PC-3 (cell line): ENCODE measurements around the gene DGKH.

Experiments used
- CTCF ChIP-seq: fragments of 300-600 bp; sonication (generic); conservative IDR thresholded peaks from 2 replicates; pipeline ENCODE4 v1.5.1; 2017; ENCODE audit warnings: antibody characterized with exemption, low read depth, mild to moderate bottlenecking, low read length
- EZH2 ChIP-seq: fragments of 300-600 bp; sonication (generic); IDR thresholded peaks from one replicate; pipeline ENCODE4 v1.6.1; 2017; ENCODE audit warnings: antibody characterized with exemption, mild to moderate bottlenecking, low read length; ENCODE audit not compliant: unreplicated experiment
- EZH2phosphoT487 ChIP-seq: fragments of 300-600 bp; sonication (generic); IDR thresholded peaks from 2 replicates; pipeline ENCODE4 v1.6.1; 2018; ENCODE audit warnings: mild to moderate bottlenecking, antibody characterized with exemption, low read length, borderline replicate concordance

GRCh38 chr13:42270857-42271215 is 222.4 kb downstream of the DGKH start:
- TF ChIP-seq CTCF = no peak
- no peak for TF ChIP-seq EZH2
- TF ChIP-seq EZH2phosphoT487 = no peak
